A204.1 (cell line): ENCODE data around the gene FSTL1.

Experiments
- FAIRE-seq: peaks from 2 replicates; lab custom pipeline; 2012; peaks lifted over from hg19 to GRCh38; lab: Jason Lieb, UNC

FSTL1 gene

DNA sequence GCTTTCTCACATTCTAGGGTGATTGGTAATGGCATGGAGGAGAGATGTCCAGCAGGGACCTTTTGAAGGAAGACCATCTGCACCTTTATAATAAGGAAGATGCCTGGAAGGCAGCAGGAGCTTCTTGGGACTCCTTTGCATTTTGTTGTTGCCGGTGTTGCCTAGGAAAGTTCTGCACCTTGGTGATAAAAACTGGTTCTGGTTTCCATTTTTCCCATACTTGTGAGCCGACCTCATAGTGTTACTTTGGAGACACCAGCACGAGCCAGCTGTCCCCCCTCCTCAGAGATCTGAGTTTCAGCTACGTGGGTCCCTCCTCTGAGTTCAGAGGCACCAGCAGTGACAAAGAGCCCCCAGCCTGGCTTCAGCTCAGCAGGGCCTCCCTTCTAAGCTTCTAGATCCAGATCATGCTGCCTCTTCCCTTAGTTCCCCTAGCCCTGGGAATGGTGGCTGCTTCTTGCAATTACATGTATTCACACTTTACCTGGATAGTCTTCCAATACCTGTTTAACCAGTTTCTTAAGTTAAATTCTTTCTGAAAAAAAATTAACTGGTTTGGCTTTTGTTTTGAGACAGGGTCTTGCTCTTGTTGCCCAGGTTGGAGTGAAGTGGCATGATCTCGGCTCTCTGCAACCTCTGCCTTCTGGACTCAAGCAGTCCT is 18.0 kb upstream of the FSTL1 start:
- no peak for FAIRE-seq

DNA sequence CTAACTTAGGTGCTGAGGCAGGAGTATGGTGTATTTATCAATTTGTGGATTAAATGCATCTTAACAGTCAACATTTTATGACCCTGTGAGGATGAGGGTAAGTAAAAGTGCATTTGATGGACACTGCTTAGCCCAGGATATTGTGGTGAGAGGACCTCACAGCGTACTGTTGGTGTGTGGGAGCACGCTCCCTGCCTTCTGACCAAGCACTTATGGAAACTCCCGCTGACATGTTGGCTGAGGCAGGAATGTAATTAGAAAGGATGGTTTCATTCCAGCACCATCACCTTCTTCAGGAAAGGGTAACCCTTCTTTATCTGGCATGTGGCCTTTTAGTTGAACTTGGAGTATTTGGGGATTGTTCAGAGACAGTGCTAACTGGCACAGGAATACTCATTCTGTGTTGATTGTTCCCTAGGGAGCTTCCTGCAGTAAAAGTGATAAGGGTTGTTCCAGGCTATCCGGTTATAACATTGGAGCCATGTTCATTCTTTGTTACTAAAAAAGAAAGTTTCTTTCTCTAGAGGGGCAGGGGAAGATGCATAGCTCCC is 11.7 kb upstream of the FSTL1 start:
- no peak for FAIRE-seq

DNA sequence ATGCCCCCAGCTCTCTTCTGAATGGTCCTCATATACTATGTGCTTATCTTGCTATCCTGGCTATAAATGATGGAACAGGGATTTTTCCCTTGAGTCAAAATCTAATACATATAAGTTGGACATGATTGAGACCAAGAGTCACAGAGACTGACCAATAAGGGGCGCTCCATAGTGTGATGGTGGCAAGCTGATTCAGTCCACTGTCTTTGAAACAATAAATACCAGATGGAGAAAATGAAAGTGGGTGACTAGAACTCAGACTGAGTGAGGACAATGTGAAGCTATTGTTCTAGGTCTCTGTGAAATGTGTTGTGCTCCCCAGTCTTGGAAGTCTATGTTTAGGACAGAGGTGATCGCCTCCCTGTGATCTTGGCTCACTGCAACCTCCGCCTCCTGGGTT is 10.6 kb upstream of the FSTL1 start:
- no peak for FAIRE-seq

DNA sequence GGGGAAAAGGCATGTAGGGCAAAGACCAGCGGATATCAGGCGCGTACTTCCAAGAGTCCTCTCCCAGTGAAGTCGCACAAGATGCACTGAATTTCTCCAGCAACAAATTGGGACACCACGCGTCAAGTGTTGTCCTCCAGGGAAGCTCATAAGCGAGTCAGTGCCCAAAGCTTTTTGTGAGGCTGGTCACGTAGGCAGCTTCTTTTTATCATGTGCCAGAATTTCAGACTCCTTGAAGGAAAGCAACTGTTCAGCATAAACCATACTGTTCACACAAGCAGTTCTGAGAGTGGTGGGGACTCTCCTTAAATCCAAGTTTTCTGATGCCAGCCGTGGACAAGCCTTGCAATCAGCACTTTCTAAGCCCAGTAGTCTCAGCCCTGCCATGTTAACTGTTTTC is 10.1 kb upstream of the FSTL1 start:
- no peak for FAIRE-seq

DNA sequence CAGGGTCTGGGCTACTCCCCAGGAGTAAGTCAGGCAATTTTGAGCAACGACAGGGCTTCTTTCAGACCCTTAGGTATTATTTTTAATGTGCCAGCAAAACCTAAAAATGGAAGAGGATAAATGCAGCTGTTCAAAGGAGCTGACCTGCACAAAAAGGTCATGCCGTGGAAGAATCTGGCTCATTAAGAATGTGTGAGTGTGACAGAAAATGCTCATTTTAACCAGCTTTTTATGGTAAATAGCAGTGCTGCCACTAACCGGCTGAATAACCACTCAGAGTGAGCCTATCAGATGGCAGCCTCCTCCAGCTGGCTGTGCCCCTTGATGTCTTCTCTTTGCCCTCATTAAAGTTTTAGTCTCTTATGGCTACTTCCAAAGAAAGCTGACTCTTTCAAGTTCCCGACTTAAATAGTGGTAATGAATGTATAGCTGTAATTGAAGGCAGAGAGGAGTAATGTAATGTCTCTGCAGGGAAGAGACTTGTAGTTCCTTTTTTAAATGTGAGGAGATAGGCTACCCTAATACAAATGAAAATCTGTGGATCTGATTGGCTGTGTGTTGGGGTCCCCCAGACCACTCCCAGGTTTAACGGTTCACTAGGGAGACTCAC is 9.5 kb upstream of the FSTL1 start:
- no peak for FAIRE-seq

DNA sequence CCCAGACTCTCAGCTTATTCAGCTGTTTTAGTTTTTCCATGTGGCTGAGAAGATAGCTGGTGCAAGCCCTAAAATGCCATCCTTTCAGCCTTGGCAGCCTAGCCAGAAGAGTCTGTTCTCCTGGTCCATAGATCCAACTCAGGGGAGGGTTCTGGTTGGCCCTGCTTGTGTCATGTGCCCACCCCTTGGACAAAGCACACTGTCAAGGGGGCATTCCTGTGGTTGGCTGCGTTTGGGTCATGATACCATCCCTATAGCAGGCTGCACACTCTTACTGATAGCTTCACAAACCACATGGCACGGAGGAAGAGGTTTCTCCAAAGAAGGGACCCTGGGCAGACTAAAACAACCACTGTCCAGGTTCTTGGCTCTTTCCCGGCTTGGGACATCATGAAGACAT is 8.4 kb upstream of the FSTL1 start:
- FAIRE-seq, result no peak

DNA sequence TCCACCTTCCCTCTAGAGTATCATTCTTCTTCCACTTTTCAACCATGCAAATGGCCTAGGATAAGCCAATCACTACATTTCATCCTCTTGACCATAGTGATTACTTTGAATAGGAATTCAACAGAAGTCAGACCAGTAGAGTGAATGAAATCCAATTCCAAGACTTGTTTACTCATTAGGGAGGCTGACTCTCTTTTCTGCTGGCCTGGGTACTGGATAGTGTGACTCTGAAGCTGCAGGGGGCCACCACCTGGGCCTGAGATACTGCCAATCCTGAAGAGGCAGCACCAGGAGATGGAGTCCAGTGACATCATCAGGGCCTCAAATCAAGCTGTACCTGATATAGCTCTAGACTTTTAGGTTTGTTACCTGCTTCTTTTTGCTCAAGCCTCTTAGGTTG is 7.0 kb upstream of the FSTL1 start:
- FAIRE-seq, result no peak

DNA sequence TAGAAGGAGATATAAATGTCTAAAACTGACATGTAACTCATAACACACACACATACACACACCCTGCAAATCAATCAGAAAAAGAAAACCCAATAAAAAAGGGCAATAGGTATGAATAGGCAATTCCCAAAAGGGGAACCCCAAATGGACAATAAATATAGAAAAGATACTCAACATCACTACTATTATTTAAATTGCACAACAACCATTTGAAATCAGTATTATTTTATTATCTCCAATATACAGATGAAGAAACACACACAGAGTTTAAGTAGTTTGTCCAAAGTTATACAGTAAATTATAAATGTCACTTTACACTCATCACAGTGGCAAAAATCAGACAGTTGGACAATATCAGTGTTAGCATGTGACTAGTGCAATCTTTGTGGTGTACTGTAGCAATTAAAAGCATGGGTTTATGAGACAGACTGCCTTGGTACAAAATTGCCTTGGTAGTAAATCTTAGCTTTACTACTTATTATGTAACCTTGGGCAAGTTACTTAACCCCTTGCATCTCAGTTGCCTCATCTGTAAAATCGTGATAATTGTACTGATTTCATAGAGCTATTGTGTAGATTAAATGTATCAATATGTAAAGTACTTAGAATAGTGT is 3.4 kb upstream of the FSTL1 start:
- FAIRE-seq, result no peak

DNA sequence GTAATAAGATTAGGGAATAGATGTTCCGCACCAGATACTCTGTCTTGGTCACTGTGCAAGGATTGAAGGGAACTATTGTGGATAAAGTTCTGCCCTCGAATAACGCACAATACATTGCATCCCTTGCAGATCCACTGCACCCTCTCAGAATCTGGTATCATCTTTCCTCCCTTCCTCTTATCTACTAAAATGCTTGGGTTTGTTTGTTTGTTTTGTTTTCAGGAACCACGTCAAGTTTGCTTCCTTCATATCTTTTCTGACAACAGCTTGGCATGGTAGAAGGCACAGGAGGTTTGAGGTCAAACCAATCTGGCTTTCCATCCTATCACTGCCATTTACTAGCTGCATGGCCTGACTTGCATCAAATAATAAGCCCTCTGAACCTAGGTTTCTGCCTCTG is 2.0 kb upstream of the FSTL1 start:
- FAIRE-seq, result no peak

DNA sequence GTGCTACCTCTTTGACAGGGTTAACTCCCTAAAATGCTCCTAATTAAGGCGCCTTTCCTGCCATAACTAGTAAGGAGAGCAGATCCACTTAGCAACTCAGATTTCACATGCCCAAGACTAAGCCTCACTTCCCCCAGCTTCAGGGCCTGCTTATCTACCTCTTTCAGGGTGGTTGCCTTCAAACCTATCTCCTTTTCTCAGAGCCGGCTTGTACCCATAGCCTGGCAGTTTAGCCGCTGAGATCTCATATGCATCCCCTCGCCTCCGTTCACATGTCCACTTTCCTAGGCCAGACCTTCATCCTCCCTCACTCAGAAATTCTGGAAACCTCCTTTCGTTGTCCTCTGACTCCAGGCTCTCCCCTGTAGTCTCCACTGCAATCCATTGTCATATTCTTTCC is 1.0 kb upstream of the FSTL1 start:
- no peak for FAIRE-seq

DNA sequence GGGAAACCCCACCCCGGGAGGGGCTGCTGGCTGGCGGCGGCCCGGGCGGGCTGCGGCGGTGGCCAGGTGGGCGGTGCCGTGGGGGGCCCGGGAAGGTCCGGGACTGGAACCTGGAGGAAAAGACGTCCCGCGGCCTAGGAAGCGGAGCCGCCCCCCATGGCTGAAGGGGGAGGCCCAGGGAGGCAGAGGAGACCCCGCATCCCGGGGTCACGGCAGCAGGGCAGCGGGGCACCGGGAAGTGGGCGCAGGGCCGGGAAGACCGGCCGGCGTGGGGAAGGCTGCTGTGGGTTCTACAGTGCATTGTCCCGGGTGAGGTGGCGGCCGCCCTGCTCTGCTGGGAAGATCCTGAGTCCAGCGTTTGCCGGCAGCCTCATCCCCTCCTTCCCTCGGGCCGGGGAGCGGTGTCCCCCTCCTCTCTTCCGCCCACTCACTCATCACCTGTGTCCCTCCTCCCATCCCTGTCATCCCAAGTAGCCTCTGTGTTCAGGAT is 525 bp upstream of the FSTL1 start:
- no peak for FAIRE-seq

DNA sequence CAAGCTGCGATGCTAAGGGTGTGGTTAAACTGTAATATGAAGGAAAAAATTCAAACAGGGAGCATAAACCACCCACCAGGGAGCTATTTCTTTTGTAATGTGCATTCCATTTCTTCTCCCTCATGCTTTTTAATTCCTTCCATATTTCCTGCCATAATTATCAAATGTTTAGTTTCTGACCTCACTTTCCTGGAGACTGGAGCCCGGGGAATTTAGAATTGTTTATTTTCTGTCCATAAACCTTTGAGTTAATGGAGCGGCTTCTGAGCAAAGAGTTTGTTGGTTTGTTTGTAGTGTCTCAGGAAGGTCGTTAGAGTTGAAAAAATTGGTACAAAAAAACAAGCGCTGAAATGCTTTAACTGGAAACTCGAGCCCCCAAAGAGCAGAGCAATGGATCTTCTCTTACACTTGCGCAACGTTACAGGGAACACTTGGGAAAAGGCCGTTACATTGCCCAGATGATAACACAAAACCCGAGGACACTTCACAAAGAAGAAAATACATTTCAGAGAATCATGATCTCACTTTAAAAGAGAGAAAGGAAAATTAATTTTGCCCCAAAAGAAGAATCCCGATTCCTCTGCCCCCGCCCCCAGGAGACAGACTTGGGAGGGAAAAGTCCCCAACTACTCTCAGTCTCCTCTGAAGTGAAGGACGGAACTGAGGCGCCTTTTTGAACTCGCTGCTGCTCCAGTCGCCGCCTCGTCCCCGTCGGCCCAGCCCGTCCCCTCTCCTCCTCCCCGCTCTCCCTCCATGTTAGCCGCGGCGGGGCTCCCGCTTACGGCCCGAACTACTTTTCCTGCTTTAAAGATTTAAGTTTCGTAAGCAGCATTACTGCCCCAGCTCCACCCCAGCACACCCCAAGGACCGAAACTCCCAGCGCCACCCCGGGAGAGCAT is 842 bp downstream of the FSTL1 start:
- FAIRE-seq, result no peak

DNA sequence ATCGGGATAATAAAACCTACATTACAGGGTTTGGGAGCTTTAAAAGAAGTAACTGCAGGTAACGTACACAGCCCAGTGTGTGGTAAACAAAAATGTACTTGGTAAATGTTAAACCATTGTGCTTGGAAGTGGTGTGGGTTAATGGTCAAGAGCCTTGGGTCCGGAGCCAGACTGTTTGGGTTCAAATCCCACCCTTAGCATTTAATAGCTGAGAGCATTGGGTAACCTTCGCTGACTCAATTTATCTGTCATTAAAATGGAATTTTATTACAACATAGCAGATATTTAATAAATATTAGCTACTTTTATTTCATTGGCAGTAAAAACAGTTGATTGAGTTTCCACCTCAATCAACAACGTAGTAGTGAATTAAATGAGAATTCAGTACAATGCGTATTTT is 1.5 kb downstream of the FSTL1 start:
- no peak for FAIRE-seq

DNA sequence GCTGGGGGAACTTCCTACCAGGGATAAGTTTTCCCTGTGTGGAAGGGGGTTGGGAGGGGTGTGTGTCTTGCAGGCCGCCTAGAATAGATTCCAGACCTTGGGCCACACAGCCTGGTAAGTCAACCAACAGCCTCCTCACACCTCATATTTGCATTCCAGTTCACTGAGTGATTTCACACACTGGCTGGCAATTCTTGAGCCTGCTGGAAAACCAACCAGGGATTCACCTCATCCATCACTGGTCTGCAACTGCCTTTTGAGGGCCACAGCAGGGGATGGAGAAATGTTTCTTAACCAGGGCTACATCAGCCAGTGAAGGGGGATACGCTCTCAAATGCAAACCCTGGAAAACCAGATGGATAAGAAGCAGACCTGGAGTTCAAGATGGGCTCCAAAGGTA is 2.0 kb downstream of the FSTL1 start:
- FAIRE-seq, result no peak

DNA sequence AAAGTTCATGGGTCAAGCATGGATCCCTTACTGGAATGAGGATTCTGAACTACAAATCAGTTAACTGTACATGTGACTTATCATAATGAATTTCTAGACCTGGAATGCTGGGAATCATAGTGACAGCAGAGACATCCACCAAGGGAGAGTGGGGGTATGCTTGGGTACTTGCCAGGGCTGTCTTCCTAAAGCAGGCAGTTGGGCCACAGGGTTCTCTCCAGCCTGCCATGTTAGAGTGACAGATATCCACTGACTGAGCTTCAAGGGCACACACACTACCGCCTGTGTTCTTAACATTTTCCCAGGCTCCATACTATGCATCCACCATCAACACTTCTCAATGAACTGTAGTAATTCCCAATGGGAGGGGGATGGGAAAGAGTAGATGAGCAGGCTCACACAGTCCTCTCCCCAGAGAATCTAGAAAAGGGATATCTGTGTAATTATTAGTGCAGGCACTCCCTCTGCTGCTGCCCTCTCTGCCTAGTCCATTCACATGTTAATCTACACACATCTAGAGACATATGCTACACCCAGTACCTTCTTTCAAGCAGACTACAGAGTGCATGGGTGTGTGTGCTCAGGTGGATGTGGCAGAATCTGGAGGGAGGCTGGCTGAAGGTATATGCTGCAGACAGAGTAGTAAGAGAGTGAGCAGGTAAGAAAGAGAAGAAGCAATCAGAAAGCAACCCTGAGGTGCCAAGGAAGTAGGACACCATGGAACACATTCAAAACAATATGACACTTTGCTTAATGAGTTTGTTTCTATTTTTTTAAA is 3.7 kb downstream of the FSTL1 start:
- no peak for FAIRE-seq

DNA sequence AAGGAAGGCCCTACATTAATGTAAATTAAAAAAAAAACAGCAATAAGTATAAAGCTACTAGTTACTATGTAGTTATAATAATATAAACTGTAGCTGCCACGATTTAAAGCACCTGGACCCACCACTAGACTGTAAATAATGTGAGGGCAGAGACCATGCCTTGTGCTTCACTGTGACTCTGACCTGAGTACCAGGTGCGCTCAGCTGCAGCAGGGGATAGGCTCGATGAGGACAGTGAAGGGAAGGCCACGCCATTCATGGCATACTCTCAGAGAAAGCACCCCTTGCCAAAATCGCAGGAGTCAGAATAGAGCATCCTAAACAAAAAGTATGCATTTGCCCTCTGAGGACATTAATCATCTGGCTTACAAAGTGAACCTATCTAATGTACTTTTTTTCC is 5.1 kb downstream of the FSTL1 start:
- FAIRE-seq, result no peak

DNA sequence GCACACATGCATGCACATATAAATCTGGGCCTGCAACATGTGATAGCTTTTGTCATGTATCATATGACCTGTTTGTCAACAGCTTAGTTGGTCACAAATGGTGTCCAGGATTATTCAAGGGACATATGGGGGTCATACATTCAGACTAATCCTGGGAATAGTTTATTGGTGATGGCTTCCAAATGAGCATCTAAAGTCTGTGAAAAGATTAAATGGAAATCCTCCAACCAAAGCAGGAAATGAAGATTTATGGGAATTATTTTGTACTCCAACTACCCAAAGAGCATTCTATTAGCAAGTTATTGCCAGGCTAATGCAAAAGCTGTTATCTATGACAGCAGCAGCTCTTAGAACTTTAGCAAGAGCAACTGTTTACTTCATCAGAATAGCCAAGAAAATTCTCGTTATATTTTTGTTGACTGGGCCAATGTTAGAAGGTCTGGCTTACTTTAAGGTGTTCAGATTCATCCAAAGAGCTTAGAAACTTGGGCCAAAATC is 7.1 kb downstream of the FSTL1 start:
- FAIRE-seq, result no peak

DNA sequence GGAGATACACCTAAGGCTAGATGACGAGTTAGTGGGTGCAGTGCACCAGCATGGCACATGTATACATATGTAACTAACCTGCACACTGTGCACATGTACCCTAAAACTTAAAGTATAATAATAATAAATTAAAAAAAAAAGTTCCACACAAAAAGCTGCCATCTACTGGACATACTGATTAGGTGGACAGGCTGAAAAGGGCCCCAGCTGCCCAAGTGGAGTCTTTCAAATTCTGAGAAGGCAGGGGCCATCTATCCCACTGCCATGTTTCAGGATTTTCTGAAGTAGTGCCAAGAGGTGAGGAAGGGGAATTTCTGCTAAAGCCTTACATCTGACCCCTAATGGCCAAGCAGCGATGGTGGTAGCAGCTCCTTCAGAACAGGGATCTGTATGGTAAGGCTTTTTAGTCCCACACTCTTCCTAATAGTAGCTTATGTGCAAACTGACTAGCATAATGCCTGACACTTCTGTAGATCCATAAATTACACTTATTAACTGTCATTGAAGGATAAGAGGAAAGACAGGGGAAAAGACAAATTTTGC is 7.7 kb downstream of the FSTL1 start:
- no peak for FAIRE-seq

DNA sequence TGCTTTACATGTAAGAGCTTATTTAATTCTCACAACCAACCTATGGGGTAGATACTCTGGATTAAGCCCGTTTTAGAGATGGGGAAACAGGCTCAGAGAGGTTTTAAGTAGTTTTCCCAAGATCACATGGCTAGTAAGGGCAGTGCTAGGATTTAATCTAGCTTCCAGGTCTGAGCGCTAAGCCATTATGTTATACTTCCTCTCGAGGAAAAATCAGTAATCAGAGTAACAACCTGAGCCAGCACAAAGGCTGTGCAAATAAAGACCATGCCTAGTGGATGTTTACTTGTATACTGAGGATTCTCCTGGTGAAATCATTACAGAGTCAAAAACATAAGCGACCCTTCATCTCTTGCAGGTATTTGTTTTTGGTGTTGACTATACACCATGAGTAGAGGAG is 9.0 kb downstream of the FSTL1 start:
- FAIRE-seq, result no peak

DNA sequence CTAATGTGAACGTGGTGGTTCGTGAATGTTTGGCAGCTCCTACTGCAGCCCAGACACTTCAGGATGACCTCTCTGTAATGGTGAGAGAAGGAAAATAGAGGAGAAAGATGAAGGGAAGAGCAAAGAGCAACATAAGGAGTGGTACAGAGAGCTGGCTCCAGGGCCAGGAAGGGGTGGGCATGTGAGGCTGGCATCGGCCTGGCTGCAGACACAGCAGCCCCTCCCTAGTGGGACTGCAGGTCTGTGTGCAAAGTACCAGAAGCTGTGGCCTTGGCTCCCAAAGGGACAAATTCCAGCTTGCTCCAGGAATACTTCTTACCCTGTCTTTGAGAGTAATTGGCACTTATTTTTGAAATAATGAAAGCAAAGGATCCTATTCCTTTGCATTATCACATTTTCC is 10.0 kb downstream of the FSTL1 start:
- FAIRE-seq, result no peak

DNA sequence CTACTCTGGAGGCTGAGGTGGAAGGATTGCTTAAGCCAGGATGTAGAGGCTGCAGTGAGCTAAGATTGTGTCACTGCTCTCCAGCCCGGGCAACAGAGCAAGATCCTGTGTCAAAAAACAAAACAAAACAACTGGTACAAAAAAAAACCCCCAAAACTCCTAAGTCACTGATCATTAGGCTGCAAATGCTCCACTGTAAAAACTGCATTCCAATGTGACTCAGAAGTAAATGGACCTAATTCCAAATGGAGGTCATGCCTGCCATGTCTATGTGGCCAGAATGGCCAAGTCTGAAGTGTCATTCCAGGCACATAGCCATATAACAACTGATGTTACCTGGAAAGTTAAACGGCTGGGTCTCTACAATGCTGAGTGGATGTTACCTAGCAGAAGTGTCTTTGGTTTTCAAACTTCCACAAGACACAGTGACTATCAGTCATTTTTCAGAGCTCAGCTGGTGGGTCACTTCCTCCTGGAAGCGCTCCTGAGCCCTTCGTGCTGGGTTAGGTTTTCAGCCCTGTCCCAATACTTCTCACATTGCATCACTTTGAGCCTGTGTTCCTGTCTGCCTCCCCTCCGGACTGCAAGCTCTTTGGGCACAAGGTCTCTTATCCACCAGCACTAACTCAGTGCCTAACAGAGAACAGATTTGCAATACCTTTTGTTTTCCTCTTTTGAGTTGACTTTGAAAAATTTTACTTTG is 10.6 kb downstream of the FSTL1 start:
- no peak for FAIRE-seq
